RPMI7951 (cell line): ENCODE results near the gene FER1L5. TPM values are rescaled to one million over a fixed set of nuclear protein-coding genes. Genes with fewer than 3 reads are reported as not detected.

Experiments used
- DNase-seq: peaks from one replicate; pipeline ENCODE4 v3.0.0-alpha.2; 2012; ENCODE audit warnings: low read depth
- total RNA-seq: library from RNA; depleted of rRNA; stranded (reverse); fragments of >200 nt; shearing (Covaris generic); gene quantifications from 2 replicates; pipeline ENCODE4 v1.2.3, GENCODE V29; 2014; rRNA removed

Gene FER1L5
- not detected in 2 replicates for total RNA-seq

DNA sequence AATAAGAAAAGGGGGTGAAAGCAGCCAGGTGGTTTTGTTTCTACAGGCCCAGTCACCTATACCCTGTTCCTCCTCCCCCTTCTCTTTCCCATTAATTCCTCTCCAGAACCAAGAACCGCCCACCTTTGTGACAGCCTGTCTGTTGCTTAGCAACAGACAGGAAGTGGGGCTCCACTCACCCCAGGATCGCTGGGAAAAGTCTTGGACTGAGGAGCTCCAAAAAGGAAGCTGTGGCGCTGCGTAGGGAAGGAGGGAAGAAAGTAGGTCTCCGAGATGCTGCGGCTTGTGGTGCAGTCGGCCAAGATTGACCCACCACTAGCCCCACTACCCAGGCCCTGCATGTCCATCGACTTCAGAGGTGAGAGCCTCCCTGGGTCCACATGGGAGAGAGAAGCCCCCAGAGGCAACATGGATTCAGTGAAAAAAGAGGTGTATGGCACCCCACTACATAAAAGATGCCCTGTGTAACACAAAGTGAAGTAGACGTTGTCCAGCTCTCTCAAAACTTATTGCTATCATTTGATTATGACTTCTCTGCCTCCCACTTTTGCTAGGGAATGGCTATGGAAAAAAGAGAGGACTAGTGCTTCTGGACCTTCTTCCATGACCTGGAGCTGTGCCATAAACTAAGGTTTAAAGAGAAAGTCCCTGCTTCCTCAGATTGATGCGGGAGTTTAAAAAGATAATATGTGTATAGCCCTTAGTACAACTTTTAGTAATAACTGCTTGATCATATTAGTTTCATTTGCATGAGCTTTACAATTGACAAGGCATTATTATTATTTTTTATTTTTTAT, at the start of gene FER1L5:
TSS of gene FER1L5 (plus strand) at position 201 of the 797 bp plus-strand sequence. CDS start at position 274, 73 bp downstream.
- peak; percentile 31 for DNase-seq

DNA sequence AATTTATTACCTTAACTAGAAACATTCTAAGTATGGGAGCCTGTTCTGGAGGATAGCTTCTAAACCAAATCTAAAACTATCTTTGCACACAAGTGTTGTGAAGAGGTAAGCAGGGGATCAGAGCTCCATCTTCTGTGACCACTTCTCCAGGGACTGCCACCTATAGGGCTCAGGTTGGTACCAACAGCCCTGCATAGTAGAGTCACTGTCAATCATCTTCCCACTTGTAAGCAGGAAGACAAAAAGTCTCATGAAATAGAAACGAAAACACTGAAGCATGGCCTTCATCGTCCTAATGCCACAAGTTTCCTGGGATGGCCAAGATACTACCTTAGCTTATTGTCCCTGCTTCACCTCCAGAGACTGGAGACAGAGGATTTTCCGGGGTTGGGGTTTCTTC, 48.3 kb upstream of the FER1L5 start:
- DNase-seq: no peak

DNA sequence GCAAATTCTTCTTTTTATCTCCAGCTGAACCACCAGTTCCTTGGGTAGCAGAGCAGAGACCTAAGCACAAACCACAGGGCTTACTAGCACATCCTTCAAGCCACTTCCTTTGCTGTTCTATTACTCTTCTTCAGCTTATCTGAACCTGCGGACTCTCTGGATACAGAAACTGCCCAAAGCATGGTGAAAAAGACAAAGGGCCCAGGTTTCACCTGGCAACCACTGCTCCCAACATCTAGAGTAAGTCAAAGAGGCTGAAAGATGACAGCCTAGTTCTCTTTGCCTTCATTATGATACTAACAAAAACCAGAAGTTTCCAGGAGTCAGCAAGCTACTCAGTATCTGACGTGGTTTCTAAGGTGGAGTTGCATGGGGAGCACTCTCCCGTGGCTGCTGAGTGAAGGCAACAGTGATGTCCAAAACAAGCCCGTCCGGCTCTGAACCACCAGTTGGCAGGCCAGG, 47.8 kb upstream of the FER1L5 start:
- no peak for DNase-seq

DNA sequence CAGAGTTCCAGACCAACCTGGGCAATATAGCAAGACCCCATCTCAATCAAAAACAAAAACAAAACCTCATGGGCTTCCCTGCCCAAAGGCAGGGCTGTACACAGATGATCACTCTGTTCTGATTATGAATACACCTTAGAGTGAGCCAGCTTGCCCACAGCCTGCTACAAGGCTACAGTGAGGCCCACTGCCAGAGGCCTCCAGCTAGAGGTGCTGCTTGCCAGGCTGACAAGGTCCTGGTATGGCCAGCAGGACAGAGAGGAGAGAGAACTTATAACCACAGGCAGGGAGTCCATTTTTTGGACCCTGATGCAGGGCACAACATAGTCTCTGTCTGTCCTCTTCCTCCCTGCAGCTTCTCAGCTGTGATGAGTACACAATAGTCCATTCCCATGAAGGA, 46.0 kb upstream of the FER1L5 start:
- no peak for DNase-seq

DNA sequence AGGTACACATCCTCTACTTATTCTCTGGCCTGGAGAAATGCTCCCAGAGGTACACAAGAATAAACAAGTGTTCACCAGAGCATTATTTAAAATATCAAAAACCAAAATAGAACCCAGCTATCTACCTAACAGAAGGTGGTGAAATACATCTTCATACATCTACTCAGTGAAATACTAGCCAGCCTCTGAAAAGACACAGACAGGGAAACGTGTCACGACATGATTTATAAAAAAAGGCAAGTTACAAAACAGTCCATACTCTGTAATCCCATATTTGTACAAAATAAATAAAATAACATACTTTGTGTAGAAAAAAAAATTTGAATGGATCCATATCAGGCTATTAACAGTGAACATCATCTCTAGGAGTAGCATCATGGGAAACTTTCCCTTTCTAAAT, 42.6 kb upstream of the FER1L5 start:
- DNase-seq: no peak

DNA sequence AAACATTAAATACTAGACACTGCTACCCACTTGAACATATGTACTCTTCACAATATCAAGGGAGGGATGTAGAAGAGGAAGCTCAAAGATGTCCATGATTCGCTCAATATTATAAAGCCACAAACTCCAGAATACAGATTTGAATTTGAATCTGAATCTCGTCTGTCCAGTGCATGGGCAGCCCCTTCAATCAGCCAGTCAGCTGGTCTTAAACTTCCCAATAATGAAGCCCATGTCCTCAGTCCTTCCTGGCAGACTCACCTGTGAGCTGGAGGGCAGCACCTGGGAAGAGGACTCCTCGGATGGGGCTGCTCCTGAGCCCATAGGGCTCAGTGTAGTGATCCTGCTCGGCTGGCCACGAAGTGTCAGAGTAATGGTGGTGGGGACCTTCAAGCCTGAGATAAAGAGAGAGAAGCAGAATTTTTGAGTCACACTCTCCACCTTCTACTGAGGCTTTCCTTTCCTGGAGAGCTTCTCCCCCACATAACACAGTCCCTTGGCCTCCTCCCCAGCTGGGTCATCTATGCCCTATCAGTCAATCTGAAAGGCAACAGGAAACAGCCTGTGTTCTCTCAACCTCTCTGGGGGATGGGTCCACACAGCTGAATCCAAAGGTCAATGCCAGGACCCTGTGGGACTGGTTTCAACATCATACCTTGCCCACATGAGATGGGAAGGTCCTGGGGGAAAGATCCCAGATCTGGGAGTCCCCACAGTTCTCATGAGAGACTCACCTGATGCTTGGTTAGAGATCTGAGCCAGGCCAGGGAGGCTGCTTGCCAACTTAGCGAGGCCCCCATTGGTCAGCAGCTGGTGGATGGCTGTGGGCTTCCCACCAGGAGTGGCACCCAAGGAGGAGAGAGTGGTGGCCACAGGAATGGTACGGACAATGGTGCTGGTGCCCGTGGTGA, 40.9 kb upstream of the FER1L5 start:
- no peak for DNase-seq

DNA sequence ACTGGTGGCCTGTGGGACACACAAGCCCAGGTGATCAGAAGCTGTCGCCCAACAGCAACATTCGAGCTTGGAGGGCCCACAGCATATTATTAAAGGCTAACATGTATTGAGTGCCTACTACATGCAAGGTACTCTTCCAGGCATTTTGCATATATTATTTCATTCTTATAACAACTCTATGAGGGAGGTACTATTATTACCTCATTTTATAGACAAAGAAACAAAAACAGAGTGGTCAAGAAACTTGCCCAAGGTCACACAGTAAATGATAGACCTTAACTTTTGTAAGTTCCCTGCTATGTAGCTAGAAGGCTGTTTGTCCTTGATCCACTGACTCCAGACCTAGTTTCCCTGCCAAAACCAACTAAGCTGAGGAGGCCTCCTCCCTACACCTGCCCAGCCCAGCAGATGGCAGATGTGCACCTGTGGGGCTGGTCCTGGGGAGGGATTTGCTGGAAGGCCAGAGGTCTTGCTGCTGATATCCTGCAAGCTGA, 40.2 kb upstream of the FER1L5 start:
- no peak for DNase-seq

DNA sequence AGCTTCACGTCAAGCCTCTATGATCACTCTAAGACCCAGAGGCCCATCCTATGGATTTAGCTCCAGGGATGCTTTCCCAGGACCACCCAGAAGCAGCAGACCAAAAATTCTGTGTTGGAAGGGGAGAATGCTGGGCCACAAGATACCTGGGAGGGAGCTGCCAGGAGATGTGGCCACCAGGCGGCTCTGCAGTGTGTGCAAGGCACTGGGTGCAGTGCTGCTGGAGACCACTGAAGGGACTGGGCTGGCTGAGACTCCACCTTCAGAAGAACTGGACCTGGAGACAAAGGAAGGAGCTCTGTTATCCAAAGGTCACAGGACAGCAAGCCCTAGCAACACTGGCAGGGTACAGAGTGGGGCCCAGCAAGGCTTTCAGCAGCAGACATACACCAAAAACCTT, 38.5 kb upstream of the FER1L5 start:
- DNase-seq: no peak

DNA sequence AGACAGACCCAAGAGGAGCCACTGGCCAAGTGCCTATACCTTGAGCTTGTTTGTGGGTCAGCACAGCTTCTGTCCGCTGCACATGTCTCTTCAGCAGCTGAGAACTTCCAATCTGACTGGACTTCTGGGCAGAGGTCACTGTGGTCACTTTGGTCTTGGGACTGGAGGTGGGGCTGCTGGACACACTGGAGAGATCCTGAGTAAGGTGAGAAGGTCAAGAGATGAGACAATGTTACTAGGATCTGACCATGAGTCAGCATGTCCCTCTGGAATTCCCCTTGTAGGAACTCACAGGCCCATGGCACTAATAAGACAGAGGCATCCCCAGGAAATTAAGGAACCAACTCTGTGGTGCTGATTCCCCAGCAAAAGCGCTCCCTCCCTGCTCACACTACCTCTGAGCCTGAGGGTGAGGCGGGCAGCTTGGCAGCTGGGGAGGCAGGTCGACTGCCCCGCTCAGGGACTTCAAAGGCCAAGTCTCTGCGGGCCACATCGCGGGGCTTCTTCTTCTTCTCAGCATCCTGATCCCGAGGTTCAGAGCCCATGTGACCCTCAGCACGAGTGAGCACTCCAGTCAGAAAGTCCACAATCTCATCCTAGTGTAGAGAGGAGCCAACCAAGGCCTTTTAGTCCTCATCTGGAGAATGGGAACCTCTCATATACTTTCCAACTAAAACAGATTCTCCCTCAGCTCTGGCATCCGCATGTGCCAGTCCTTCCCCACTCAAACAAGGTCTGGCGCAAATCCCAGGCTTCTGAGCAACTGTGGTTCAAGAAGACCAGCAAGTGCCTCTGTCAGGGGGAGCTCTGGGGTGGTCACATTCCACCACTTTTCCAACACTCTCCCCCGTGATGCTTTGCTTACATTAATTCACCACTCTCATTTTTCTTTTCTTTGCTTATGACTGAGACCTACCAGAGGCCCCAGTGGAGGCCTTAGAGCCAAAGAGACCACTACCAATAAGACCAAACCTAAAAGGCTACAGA, 33.8 kb upstream of the FER1L5 start:
- peak; percentile 96 for DNase-seq

DNA sequence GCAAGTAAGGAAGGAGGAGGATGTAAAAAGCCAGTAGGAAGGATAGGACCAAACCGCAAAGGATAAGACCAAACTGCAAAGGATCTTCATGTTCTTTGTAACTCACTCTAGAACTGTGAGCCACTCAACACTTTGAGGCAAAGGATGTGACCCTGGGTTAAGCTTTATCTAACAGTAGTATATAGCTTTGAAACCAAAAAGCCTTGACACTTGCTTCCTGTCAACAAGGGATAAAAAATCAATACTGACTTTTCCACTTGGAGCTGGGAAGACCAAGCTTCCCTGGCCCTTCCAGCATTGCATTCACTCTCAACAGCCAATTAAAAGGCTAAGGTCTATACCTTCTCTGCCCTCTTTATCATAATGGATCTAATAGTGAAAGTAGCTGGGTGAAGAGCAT, 26.4 kb upstream of the FER1L5 start:
- no peak for DNase-seq

DNA sequence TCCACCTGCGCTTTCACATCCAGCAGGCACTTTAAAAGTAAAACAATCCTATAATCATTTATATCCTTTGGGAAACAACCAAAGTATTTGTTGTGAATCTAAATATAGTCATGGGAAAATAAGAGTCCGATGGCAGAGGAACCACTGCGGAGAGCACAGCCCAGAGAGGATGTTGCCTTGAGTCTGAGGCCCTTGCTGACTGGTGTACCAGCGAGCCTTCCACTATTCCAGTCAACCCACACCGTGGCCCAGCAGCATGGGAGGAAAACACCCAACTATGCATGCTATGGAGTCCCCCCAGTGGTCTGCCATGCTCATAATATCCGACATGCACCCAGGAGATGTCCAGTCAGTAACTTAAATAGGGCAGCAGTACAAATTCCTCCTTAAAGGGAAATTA, 26.0 kb upstream of the FER1L5 start:
- DNase-seq: no peak

DNA sequence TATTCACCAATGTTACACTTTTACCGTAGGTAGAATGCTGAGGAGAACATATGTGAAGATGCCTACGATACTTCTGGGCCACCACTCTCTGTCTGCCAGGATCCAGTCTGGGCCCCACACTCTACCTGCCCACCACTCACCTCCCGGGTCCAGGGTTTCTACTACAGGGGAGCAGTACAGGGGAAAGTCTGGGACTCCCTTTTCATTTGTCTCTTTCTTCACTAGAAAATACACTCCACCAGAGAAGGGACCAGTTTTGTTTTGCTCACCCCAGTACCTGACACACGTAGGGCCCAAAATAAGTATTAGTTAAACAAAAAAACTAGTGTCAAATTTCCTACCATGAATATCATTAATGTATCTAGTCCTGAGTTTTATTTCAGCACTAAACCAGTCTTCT, 25.6 kb upstream of the FER1L5 start:
- no peak for DNase-seq

DNA sequence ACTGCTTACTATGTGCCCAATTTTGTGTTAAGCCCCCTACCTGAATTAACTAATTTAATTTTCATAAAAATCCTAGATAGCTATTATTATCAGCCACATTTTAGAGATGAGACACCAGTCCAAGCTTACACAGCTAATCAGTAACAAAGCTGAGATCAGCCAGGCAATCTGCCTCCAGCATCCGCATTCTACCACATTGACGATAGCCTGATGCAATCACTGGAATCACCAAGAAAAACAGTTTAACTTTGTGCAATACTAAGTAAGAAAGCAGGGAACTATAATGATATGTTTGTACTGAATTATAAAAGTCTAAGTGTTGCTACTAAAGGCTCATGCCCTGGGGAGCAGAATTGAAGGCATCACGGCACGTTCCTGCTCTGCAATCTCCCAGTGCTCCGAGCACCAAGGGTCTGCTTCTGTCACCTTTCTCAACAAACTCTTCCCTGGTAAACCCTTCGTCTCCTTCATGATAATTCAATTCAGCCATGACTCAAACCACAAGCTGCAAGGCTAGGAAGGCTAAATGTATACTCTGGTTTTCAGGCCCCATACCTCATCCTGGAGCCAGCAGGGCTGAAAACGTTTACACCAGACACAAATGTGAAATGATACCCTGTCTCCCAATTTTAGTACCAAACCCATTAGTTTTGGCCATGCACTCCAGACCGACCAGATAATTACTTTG, 23.8 kb upstream of the FER1L5 start:
- no peak for DNase-seq

DNA sequence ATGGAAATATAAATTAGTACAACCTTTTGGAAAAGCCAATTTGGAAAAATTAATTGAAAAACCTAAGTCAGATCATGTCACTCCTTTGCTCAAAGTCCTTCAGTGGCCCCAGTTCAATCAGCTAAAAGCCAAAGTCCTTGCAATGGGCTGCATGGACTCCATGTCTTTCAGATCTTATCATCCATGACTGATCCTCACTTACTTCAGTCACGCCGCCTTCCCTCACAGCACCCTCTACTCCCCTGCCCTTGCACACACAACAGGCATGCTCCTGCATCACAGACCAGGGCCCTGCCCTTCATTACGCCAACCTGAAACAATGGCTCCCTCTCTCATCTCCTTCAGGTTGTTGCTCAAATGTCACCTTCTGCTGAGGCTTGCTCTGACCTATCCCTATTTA, 20.0 kb upstream of the FER1L5 start:
- DNase-seq: no peak

DNA sequence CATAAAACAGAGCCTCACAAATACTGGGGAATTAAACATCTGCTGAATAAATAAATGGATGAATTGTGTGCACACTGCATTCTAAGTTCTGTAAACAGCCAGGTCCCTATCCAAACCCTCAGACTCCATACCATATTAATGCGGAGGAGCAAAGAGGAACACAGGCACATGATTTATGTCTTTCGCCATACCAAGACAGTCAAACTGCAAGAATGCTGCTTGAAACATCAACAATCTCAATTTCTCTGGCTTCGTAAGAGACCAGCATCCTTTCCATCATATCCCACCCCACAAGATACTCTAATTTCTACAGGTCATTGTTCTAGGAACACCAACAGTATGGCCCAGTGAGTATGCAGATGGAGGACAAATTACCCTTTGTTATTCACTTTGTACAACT, 19.4 kb upstream of the FER1L5 start:
- DNase-seq: no peak

DNA sequence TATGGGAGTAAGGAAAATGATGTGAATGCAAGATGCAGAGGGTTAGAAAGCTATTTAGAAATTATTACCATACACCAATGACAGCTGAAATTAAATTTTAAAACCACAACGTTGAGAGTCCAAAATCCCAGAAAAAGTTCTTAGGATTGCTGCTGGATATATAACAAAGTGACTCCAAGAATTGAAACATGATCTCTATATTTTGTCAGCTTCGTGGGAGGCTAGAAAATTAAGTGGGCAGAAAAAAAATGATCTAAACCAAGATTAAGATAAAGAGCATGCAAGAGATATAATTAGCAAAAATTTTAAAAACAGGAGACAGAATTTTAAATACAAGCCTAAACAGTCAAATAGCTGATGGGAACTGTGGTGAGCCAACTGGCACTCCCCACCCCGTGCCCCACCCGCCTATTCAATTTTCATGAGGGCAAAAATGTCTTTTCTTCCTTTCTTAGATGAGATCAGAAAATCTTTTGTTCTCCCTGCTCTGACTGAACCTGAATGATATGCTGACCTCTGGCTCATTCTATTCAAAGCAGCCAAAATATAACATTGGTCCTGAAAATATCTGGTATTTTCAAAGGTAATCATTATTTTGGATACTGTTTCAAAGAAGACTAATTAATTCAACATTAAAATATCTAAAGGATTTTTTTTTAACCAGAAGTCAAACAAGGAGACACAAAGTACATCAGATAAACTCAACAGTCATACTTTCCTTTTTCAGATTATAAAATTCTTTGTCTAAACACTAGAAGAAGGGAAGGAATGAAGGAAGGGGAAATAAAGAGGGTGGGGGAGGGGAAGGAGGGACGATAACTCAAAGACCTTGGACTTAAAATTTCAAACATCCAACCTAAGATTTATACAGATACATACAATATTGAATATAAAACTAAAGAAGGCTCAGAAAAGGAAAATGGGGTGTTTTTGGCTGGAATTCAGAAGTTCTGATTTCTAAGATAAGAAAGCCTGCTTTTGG, 16.7 kb upstream of the FER1L5 start:
- DNase-seq: no peak

DNA sequence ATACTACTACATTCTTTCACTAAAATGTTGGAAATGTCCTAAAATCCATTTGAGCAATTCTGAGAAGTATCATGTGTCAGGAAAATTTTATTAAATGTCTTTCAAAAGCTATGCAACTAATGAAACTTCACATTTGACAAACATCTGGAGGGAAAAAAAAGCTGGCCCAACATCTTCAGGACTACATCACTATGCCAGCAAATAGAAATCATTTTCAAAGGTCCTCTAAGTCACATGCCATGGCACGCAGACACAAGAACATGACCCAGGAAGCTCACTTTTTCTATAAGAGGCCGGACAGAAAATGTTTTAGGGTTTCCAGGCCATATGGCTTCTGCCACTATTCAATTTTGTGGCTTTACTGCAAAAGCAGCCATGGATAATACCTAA, 16.0 kb upstream of the FER1L5 start:
- no peak for DNase-seq

DNA sequence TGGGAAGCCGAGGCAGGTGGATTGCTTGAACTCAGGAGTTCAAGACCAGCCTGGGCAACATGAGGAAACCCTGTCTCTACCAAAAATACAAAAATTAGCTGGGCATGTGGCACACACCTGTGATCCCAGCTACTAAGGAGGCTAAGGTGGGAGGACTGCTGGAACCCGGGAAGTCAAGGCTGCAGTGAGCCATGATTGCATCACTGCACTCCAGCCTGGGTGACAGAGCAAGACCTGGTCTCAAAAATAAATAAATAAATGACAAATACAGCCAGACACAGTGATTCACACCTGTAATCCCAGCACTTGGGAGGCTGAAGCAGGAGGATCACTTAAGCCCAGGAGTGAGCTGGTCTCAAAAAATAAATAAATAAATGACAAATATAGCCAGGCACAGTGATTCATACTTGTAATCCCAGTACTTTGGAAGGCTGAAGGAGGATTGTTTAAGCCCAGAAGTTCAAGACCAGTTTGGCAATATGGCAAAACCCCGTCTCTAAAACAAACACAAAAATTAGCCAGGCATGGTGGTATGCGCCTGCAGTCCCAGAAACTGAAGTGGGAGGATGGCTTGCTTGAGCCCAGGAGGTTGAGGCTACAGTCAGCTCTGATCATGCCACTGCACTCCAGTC, 10.6 kb upstream of the FER1L5 start:
- peak; percentile 42 for DNase-seq

DNA sequence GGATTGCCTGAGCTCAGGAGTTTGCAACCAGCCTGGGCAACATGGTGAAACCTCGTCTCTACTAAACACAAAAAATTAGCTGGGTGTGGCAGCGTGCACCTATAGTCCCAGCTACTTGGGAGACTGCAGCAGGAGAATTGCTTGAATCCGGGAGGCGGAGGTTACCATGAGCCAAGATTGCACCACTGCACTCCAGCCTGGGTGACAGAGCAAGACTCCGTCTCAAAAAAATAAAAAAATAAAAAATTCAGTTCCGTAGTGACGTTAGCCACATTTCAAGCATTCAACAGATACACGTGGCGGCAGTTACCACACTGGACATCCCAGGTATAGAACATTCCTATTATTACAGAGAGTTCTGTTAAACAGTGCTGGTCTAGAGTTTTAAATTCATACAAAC, 8.9 kb upstream of the FER1L5 start:
- no peak for DNase-seq
